Left ventricle myocardium inferior (tissue), 1 donor: ENCODE measurements around the gene ALS2CL. TPM values are rescaled to one million over a fixed set of nuclear protein-coding genes. Genes with fewer than 3 reads are reported as not detected.

Source experiments
- DNase-seq: peaks from one replicate; pipeline ENCODE4 v3.0.0-alpha.2; 2020
- H3K27ac ChIP-seq: fragments of 200-600 bp; replicated peaks from 2 replicates; pipeline ENCODE4 v1.8.0; 2021
- H3K27me3 ChIP-seq: fragments of 200-600 bp; 2 replicates; pipeline ENCODE4 v1.8.0; 2021; ENCODE audit warnings: low read depth
- H3K36me3 ChIP-seq: fragments of 200-600 bp; 2 replicates; pipeline ENCODE4 v1.8.0; 2021
- H3K4me1 ChIP-seq: fragments of 200-600 bp; 2 replicates; pipeline ENCODE4 v1.8.0; 2021
- H3K4me3 ChIP-seq: fragments of 200-600 bp; 2 replicates; pipeline ENCODE4 v1.8.0; 2021; ENCODE audit warnings: mild to moderate bottlenecking, moderate library complexity
- H3K9me3 ChIP-seq: fragments of 200-600 bp; replicated peaks from 2 replicates; pipeline ENCODE4 v1.8.0; 2021
- CTCF ChIP-seq: fragments of 200-600 bp; IDR thresholded peaks from 2 replicates; pipeline ENCODE4 v1.8.0; 2021; ENCODE audit warnings: antibody characterized with exemption, mild to moderate bottlenecking, borderline replicate concordance
- intact Hi-C: fragments of 100-400 bp; cut with micrococcal nuclease; formaldehyde crosslinking; loops from one replicate; pipeline ENCODE4 v1.11.0; 2022
- total RNA-seq: library from RNA; stranded (reverse); fragmentation: NEBNext Ultra II Directional; extraction: Animal tissue kit (Norgen Biotek cat#: 25700); gene quantifications from one replicate; pipeline ENCODE4 v1.2.1, GENCODE V29; 2021
- donor health status: DM: no; HTN: yes; CAD: no; lungs with severe emphysema.

ALS2CL gene
- total RNA-seq, 1 donor from 2014 or later, result 33.7 TPM

GRCh38 chr3:46714728-46715506 lies 21.4 kb upstream of the ALS2CL start:
- H3K4me1 ChIP-seq, result peaks cover 6% of the 10 kb centered on the region
- no peaks in the 10 kb centered on the region for H3K36me3 ChIP-seq
- intact Hi-C loops, result no loop called here
- H3K27me3 ChIP-seq, result peaks cover 39% of the 10 kb centered on the region
- H3K9me3 ChIP-seq, result no peaks in the 10 kb centered on the region
- no peak for DNase-seq
- no peak overlapping the region for H3K4me3 ChIP-seq
- no peak for TF ChIP-seq CTCF
- H3K27ac ChIP-seq, result no peak overlapping the region

- no peak for DNase-seq
Observed at GRCh38 chr3:46713898-46714552, 20.5 kb upstream of the ALS2CL start.

GRCh38 chr3:46713050-46713897 lies 19.8 kb upstream of the ALS2CL start:
- Histone ChIP-seq H3K36me3 (no peaks in the 10 kb centered on the region), H3K27ac (no peak overlapping the region), H3K4me3 (no peak overlapping the region), H3K4me1 (peaks cover 6% of the 10 kb centered on the region), H3K9me3 (no peaks in the 10 kb centered on the region), H3K27me3 (peaks cover 28% of the 10 kb centered on the region)
- intact Hi-C loops, result no loop called here
- TF ChIP-seq CTCF, result no peak
- no peak for DNase-seq

More at GRCh38 chr3:46713898-46714552, 20.5 kb upstream of the ALS2CL start:
- TF ChIP-seq CTCF, result no peak
- intact Hi-C loops, result no loop called here
- Histone ChIP-seq H3K9me3 (no peaks in the 10 kb centered on the region), H3K36me3 (no peaks in the 10 kb centered on the region), H3K4me3 (no peak overlapping the region), H3K4me1 (peaks cover 6% of the 10 kb centered on the region), H3K27ac (no peak overlapping the region), H3K27me3 (peaks cover 36% of the 10 kb centered on the region)

GRCh38 chr3:46712191-46713049 lies 18.9 kb upstream of the ALS2CL start:
- H3K27me3 ChIP-seq, result peaks cover 20% of the 10 kb centered on the region
- no peak for DNase-seq
- H3K4me1 ChIP-seq, result peaks cover 6% of the 10 kb centered on the region
- H3K9me3 ChIP-seq, result no peaks in the 10 kb centered on the region
- H3K27ac ChIP-seq, result no peak overlapping the region
- intact Hi-C loops, result no loop called here
- no peak for TF ChIP-seq CTCF
- no peak overlapping the region for H3K4me3 ChIP-seq
- H3K36me3 ChIP-seq, result no peaks in the 10 kb centered on the region

- intact Hi-C loops, result no loop called here
- Histone ChIP-seq H3K4me3 (no peak overlapping the region), H3K27me3 (peaks cover 13% of the 10 kb centered on the region), H3K27ac (no peak overlapping the region), H3K9me3 (no peaks in the 10 kb centered on the region), H3K36me3 (no peaks in the 10 kb centered on the region), H3K4me1 (peaks cover 6% of the 10 kb centered on the region)
- no peak for DNase-seq
- TF ChIP-seq CTCF, result no peak
Observed at GRCh38 chr3:46711760-46712159, 18.3 kb upstream of the ALS2CL start.
